ENCODE data around the gene GAB4.
"Not testable (repeated sequence)": the region's sequence is repeated elsewhere in the genome, so short reads cannot be mapped to it uniquely, and the experiment has no call there.

The GAB4 gene, protein sequence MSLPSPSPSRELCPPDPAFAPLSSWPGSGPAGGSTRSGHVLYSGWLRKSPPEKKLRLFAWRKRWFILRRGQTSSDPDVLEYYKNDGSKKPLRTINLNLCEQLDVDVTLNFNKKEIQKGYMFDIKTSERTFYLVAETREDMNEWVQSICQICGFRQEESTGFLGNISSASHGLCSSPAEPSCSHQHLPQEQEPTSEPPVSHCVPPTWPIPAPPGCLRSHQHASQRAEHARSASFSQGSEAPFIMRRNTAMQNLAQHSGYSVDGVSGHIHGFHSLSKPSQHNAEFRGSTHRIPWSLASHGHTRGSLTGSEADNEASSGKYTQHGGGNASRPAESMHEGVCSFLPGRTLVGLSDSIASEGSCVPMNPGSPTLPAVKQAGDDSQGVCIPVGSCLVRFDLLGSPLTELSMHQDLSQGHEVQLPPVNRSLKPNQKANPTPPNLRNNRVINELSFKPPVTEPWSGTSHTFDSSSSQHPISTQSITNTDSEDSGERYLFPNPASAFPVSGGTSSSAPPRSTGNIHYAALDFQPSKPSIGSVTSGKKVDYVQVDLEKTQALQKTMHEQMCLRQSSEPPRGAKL

DNA sequence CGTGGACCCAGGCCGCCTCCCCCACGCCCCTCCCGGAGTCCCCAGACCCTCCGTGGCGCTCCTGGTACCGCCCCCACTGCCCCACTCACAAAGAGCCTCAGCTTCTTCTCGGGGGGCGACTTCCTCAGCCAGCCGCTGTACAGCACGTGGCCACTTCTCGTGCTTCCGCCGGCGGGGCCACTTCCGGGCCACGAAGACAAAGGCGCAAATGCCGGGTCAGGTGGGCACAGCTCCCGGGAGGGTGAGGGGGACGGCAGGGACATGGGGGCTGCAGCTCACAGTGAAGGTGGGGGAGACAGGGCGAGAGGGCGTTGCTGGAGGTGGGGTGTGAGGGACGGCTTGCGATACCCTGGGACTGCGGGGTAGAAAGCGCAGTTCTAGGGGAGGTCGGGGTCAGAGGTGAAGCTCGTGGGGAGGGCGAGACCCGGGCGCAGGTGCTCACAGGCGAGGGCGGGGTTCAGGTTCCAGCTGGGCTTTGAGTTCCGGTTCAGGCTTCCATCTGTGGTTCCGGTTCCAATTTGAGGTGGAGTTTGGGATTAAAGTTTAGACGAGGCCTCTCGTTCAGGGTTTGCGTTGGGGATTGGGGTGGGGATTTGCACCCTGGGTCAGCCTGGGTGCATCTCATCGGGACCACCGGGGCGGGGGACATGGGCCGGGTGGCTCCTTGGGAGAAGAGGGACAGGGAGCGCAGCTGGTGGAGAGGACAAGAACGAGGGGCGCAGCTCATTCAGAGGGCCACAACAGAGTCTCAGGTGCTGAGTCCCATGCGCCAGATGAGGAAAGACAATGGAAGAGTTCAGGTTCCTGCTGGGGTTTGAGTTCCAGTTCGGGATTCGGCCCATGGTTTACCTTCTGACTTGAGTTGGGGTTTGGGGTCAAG is at the start of gene GAB4:
Gene GAB4, minus strand, starts transcription at position 371 of the 880 bp plus-strand sequence. Its CDS starts 108 bp downstream, at position 263.
- H3K4me1 ChIP-seq (ENCODE audit: insufficient read depth, low read length), result no peaks in the 10 kb centered on the region
- peaks cover 10% of the 10 kb centered on the region for H3K27me3 ChIP-seq (ENCODE audit: insufficient read depth, low read length)
- no peaks in the 10 kb centered on the region for H3K9me3 ChIP-seq (ENCODE audit: low read length)
- no peak within 1 kb of the TSS for H2AFZ ChIP-seq (ENCODE audit: low read depth, low read length)
- no peaks in the 10 kb centered on the region for H3K36me3 ChIP-seq (ENCODE audit: insufficient read depth, low read length)
- no peak within 1 kb of the TSS for H3K4me3 ChIP-seq (ENCODE audit: low read length)

DNA sequence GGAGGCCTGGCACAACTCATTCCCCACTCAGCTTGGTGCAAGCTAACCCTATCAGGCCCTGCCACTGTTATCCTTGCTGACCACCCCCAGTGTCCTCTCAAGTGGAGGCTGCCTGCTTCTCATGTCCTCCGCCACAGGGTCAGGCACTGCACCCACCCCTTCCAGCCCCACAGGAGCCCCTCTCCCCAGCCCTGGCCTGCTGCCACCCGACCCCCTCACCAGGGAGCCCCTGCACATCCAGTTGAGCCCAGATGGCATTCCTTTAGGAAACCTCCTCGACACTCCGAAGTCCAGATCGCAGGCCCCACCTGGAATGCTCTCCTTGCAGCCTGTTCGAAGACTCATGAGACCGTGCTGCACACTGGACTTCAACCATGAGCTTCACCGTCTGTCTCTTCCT is 48.8 kb upstream of the GAB4 start:
- Histone ChIP-seq H2AFZ (ENCODE audit: low read depth, low read length) (no peak overlapping the region), H3K4me1 (ENCODE audit: insufficient read depth, low read length) (no peaks in the 10 kb centered on the region), H3K36me3 (ENCODE audit: insufficient read depth, low read length) (no peaks in the 10 kb centered on the region), H3K9me3 (ENCODE audit: low read length) (no peaks in the 10 kb centered on the region), H3K4me3 (ENCODE audit: low read length) (no peak overlapping the region), H3K27me3 (ENCODE audit: insufficient read depth, low read length) (peaks cover 4% of the 10 kb centered on the region)

DNA sequence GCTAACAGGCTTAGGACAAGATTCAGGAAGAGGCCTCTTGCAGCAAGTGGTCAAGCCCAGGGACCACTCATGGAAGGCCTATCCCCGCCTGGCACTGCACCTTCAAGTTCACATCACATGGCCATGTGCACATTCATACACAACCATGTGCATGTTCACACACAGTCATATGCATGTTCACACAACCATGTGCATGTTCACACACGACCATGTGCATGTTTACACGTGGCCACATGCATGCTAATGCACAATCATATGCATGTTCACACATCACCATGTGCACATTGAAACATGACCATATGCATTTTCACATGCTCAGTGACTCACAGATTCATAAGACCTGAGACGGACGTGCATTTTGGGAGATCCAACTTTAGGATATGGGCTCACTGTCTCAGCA is 48.0 kb upstream of the GAB4 start:
- Histone ChIP-seq H3K4me3 (ENCODE audit: low read length) (no peak overlapping the region), H3K36me3 (ENCODE audit: insufficient read depth, low read length) (no peaks in the 10 kb centered on the region), H3K27me3 (ENCODE audit: insufficient read depth, low read length) (peaks cover 4% of the 10 kb centered on the region), H2AFZ (ENCODE audit: low read depth, low read length) (no peak overlapping the region), H3K9me3 (ENCODE audit: low read length) (no peaks in the 10 kb centered on the region), H3K4me1 (ENCODE audit: insufficient read depth, low read length) (no peaks in the 10 kb centered on the region)

DNA sequence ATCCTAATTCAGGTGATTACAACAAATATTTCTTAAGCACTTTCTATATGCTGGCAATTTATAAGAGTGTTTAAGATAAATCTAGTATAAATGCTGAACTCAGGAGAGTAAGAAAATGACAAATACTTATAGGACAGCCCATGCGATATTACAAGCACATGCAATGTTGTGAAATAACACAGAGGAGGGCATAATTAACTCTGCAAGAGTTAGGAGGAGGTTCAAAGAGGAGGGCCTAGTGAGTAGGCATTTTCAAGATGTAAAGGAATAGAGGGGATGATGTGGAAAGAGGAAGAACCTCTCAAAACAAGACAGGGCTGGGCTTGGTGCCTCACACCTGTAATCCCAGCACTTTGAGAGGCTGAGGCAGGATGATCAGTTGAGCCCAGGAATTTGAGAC is 39.6 kb upstream of the GAB4 start:
- peaks cover 5% of the 10 kb centered on the region for H3K27me3 ChIP-seq (ENCODE audit: insufficient read depth, low read length)
- no peak overlapping the region for H2AFZ ChIP-seq (ENCODE audit: low read depth, low read length)
- H3K9me3 ChIP-seq (ENCODE audit: low read length), result no peaks in the 10 kb centered on the region
- no peak overlapping the region for H3K4me3 ChIP-seq (ENCODE audit: low read length)
- H3K4me1 ChIP-seq (ENCODE audit: insufficient read depth, low read length), result no peaks in the 10 kb centered on the region
- H3K36me3 ChIP-seq (ENCODE audit: insufficient read depth, low read length), result no peaks in the 10 kb centered on the region

DNA sequence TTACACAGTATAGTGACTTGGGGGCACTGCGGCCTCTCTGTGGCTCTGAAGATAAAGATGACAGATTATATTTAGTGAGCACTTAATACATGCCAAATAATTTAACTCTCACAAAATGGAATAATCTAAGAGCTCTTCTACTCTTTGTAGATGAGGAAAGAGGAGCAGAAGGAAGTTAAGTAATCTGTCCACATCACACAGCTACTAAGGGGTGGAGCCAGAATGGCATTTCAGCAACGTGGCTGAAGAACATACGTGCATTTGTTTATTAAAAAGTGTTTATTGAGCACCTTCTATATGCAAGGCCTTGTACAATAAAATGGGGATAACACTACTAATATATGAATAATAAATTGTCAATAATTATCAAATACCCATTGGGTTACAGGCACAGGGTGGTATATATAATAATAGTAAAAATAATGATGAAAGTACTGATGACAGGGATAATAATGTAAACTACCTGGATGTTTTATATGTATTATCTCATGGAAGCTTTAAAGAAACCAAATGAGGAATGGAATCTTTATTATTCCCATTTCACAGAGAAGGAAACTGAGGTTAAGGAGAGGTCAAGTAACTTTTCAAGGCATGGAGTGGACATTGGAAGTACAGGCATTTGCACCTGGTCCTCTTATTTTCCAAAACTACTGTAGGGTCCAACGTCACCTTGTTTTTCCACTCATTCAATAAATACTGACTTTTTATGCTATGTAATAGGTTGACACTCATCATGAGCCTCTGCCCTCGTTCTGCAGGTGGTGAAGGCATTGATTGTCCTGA is 38.7 kb upstream of the GAB4 start:
- no peaks in the 10 kb centered on the region for H3K9me3 ChIP-seq (ENCODE audit: low read length)
- H3K36me3 ChIP-seq (ENCODE audit: insufficient read depth, low read length), result no peaks in the 10 kb centered on the region
- no peak overlapping the region for H2AFZ ChIP-seq (ENCODE audit: low read depth, low read length)
- peaks cover 5% of the 10 kb centered on the region for H3K27me3 ChIP-seq (ENCODE audit: insufficient read depth, low read length)
- no peaks in the 10 kb centered on the region for H3K4me1 ChIP-seq (ENCODE audit: insufficient read depth, low read length)
- no peak overlapping the region for H3K4me3 ChIP-seq (ENCODE audit: low read length)

DNA sequence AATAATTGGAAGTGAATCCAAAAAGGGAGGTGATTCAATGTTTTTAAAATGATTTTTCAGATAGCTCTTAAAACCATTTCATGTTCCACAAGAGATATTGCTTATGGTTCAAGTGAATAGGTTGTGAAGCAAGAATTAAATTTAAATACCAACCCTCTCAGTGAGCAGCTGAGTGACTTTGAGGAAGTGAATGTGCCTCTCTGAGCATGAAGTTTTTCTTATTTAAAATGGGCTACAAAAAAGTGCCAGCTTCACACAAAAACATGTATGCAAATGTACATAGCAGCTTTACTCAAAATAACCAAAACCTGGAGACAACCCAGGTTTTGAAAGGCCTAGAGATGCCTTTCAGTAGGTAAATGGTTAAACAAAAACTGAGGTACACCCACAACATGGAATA is 35.5 kb upstream of the GAB4 start:
- Histone ChIP-seq H2AFZ (ENCODE audit: low read depth, low read length) (no peak overlapping the region), H3K4me3 (ENCODE audit: low read length) (no peak overlapping the region), H3K9me3 (ENCODE audit: low read length) (no peaks in the 10 kb centered on the region), H3K27me3 (ENCODE audit: insufficient read depth, low read length) (peaks cover 5% of the 10 kb centered on the region), H3K36me3 (ENCODE audit: insufficient read depth, low read length) (no peaks in the 10 kb centered on the region), H3K4me1 (ENCODE audit: insufficient read depth, low read length) (no peaks in the 10 kb centered on the region)

DNA sequence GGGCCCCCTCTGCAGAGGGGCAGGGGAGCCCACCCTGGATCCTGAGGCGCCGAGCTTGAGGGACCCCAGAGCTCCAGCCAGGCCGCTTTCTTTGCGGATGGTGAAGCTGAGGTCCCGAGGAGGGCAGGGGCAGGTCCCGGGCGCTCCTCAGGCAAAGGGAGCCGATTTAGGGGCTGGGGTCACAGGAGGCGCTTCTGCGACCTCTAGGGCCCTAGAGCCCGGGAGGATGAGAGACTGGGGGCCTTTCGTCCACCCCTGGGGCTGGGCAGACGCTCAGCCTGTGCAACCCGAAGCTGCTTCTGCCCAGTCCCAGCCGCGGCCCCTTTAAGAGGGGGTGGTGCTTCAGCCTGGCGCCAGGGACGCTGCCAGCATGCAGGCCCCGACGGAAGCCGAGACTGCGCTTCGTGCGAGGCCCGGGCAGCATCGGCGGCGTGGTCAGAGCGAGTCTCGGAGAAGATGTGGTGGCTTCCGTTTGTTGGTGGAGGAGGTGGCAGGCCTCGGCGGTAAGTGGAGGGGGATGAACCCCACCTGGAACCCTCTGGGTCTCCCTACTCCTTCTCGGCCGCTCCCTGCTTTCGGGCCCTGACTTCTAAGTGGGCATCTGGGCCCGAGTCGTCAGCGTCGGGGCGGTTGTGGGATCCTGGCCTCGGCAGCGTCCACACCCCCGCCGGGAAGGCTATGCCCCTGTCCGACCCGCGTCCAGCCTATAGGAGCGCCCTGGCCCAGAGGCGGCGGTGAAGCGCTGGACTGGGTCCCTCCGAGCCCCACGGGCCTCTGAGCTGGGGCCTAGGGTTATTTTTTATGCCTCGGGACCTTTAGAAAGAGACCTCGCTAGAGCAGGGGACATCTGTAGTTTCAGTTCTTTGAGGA is 29.1 kb upstream of the GAB4 start:
- H3K4me1 ChIP-seq (ENCODE audit: insufficient read depth, low read length); H2AFZ ChIP-seq (ENCODE audit: low read depth, low read length); H3K9me3 ChIP-seq (ENCODE audit: low read length); H3K4me3 ChIP-seq (ENCODE audit: low read length); H3K36me3 ChIP-seq (ENCODE audit: insufficient read depth, low read length); H3K27me3 ChIP-seq (ENCODE audit: insufficient read depth, low read length): not testable (repeated sequence)

DNA sequence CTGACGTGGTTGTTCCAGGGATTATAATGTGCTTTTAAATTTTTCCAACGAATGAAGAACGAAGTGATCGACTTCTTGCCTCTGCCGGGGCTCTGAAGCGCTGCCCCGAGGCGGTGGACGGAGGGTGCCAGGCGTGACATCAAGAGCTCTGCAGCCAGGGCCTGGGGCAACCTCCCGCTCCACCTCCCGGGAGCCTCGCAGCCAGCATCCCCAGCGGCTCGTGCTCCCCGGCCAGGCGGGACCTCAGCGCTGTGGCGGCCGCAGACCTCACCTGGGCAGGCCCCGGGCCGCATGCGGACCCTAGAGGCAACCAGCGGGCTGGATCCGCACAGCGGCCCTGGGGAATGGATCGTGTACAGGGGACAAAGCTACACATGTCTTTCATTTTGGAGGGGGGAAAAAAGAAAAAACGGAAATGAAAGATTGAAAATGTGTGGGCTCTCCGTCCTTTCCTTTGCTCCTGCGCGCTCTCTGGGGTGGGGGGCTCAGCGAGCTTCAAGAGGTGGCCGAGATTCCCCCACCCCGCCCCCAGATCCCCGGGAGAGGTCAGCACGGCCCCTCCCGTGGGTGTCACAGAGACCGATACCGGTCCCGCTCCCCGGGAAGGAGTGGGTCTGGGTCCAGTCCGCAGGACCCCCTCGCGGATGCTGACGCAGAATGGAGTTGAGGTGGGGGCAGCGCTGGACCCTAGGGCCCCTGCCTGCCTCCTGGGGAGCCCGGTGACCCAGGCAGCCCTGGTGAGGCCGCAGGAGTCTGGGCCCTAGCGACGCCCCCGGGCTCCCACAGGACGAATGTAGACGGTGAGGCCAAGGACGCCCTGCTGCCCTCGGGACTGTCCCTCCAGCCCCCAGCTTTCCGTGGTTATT is 28.2 kb upstream of the GAB4 start:
- H3K9me3 ChIP-seq (ENCODE audit: low read length); H2AFZ ChIP-seq (ENCODE audit: low read depth, low read length); H3K4me1 ChIP-seq (ENCODE audit: insufficient read depth, low read length); H3K27me3 ChIP-seq (ENCODE audit: insufficient read depth, low read length); H3K4me3 ChIP-seq (ENCODE audit: low read length); H3K36me3 ChIP-seq (ENCODE audit: insufficient read depth, low read length): not testable (repeated sequence)

DNA sequence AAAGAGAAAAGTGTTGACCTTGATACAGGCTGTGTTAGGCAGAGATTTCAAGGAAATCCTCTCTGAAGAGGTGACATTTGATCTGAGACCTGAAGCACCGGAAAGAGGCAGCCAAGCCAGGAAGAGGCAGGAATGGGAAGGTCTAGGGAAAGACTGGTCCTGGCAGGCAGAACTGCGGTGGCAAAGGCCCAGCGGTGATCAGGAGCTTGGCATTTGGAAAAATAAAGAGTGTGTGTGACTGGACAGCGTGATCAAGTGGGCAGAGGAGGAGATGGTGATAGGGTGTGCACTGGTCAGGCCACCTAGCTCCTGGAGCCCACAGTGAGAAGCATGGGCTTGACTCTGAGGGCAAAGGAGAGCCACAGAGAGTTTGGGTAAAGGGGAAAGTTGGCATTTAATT is 27.2 kb upstream of the GAB4 start:
- H3K4me1 ChIP-seq (ENCODE audit: insufficient read depth, low read length), result no peaks in the 10 kb centered on the region
- H3K4me3 ChIP-seq (ENCODE audit: low read length), result no peak overlapping the region
- no peak overlapping the region for H2AFZ ChIP-seq (ENCODE audit: low read depth, low read length)
- no peaks in the 10 kb centered on the region for H3K9me3 ChIP-seq (ENCODE audit: low read length)
- H3K27me3 ChIP-seq (ENCODE audit: insufficient read depth, low read length), result no peaks in the 10 kb centered on the region
- no peaks in the 10 kb centered on the region for H3K36me3 ChIP-seq (ENCODE audit: insufficient read depth, low read length)

DNA sequence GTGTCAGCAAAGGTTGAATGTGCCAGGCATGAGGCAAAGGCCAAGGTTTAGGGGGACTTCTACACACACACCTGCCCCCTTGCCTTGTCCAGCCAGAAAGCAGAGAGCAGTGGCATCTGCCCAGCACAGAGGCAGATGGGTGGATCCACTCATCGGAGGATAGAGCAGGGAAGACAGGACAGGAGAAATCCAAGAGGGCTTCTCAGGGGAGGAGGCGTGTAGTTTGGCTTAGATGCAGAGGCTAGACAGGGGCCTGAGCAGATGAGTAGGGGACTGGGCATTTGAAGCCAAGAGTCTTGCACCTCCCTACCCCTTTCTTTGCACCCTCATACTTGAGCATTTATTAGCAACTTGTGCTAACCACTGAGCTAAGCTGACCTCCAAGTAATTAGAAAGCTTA is 26.5 kb upstream of the GAB4 start:
- not testable (repeated sequence) for H3K9me3 ChIP-seq (ENCODE audit: low read length); H3K27me3 ChIP-seq (ENCODE audit: insufficient read depth, low read length); H3K4me3 ChIP-seq (ENCODE audit: low read length); H3K36me3 ChIP-seq (ENCODE audit: insufficient read depth, low read length); H3K4me1 ChIP-seq (ENCODE audit: insufficient read depth, low read length); H2AFZ ChIP-seq (ENCODE audit: low read depth, low read length)

DNA sequence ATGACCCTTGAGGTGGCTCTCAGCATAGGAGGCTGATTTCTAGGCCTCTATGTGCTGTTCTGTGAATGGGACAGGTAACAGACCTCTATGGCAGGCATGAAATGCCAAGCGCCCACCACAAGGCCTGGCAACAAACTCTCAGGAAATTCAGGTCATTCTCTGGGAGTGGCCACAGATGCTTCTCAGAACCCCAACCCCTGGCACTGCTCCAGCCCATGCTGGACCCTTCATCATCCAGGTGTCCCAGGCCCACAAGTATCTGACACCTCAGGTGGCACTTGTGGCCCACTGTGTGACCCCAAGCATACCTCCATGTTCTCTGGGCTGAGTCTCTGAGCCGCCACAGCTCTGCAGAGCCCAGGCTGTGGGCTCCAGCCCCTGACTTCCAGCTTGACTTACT is 24.3 kb upstream of the GAB4 start:
- not testable (repeated sequence) for H3K4me3 ChIP-seq (ENCODE audit: low read length); H2AFZ ChIP-seq (ENCODE audit: low read depth, low read length); H3K27me3 ChIP-seq (ENCODE audit: insufficient read depth, low read length); H3K36me3 ChIP-seq (ENCODE audit: insufficient read depth, low read length); H3K9me3 ChIP-seq (ENCODE audit: low read length); H3K4me1 ChIP-seq (ENCODE audit: insufficient read depth, low read length)

Data from neuron (in vitro differentiated cells).